Medulla oblongata (tissue), 1 donor: ENCODE results near the gene PPP1R37.

Experiments used
- DNase-seq: peaks from one replicate; pipeline ENCODE4 v3.0.0-alpha.2; 2015; ENCODE audit errors: extremely low spot score

PPP1R37 gene

GRCh38 chr19:45092747-45093678 lies at the start of gene PPP1R37:
PPP1R37 (plus strand) TSS chr19:45093179; CDS start chr19:45093326, 147 bp downstream.
- peak; percentile 96 for DNase-seq

- DNase-seq, result peak; percentile 97
Observed at GRCh38 chr19:45045671-45046353, 47.2 kb upstream of the PPP1R37 start.

GRCh38 chr19:45046355-45046754 lies 46.6 kb upstream of the PPP1R37 start:
- no peak for DNase-seq

GRCh38 chr19:45047188-45047797 lies 45.7 kb upstream of the PPP1R37 start:
- peak; percentile 32 for DNase-seq

- peak; percentile 76 for DNase-seq
Observed at GRCh38 chr19:45049073-45049736, 43.8 kb upstream of the PPP1R37 start.

GRCh38 chr19:45050036-45050435 lies 42.9 kb upstream of the PPP1R37 start:
- no peak for DNase-seq

DNA sequence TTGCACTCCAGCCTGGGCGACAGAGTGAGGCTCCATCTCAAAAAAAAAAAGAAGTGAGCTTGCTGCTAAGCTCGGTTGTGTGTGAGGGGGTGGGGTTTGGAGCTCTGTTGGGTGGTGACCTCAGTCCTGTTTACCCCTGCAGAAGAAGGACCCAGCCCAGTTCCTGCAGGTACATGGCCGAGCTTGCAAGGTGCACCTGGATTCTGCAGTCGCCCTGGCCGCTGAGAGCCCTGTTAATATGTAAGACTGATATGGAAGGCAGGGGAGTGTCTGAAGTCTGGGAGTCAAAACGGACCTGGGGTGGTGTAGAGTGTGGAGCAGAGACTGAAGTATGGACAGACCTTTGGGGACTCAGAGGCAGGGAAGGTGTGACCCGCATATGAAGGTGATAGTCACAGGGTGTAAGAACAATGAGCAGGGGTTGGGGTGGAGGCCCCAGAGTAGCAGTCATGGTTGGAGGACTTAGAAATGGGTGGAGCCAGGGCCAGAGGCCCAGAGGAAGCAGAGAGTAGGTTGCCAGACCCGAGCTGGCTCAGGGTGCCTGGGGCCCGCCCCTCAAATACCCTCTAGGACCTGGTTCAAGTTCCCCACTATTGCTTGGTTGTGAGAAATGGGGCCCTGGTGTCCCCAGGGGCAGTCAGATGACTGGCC lies 40.9 kb upstream of the PPP1R37 start:
- no peak for DNase-seq

- DNase-seq, result no peak
Observed at GRCh38 chr19:45056831-45057230, 36.1 kb upstream of the PPP1R37 start.

GRCh38 chr19:45057444-45057843 lies 35.5 kb upstream of the PPP1R37 start:
- DNase-seq, result no peak

DNA sequence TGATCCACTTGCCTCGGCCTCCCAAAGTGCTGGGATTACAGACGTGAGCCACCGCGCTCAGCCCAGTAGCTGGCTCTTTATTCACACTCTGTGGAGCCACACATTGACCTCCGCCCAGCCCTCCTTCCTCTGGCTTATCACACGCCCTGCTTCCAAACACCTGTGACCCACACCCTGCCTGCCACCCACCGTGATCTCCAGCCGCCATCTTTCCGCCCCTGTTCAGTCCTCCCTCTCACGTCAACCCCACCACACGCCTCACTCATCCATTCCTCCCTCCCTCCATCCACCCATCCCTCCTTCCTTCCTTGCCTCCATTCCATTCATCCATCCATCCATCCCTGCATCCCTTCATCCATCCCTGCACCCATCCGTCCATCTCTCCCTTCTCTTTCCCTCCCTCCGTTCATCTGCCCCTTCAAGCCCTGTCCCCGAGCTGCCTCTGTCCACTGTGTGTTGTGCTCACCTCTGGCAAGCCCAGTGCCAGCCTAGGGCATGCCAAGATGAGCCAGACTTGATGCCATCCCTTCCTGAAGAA lies 34.3 kb upstream of the PPP1R37 start:
- no peak for DNase-seq

DNA sequence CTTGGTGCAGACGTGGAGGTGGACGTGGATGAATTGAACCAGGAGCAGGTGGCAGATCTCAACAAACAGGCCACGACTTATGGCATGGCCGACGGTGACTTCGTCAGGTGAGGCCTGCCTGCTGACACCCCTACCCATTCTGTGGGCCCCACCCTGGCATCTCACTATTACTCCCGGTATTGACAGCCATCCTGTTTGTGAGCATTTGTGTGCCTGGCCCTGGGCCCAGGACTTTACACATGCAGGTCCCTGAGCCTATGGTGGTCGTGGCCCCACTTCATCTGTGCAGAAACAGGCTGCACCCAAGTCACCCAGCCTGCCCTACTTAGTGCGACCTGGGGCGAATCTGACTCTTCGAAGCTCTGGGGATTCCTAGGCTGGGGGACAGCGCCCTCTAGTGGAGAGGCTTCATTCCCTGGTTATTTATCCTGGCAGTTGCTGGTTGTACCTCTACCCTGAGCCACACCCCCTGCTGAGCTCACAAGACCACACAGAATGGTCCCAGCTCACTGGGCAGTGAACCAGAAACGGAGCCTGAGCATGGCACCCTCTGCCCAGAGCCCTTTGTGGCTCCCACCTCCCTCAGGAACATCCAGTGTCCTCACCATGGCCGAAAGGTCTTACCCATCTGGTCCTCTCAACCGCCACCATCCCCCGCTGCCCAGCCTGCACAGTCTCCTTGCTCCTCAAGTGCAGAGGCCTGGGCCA lies 33.6 kb upstream of the PPP1R37 start:
- peak; percentile 90 for DNase-seq

DNA sequence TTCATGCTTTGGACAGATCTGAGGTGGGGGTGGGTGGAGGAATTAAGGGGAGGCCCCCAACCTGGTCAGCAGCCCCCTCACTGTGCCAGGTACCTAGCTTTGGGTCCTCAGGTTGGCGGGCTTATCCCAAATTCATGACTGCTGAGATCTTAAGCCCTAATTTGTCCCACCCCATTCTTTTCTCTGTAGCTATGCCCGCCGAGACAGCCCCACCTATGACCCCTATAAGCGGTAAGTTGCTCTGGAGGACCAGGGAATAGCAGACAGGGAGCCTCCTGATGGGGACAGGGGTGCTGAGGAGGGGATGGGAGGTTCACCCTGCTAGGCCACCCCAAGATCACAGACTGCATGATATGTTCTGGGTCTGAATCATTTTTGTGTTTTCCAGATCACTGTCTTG lies 31.0 kb upstream of the PPP1R37 start:
- no peak for DNase-seq

- no peak for DNase-seq
Observed at GRCh38 chr19:45063851-45064801, 28.9 kb upstream of the PPP1R37 start.

DNA sequence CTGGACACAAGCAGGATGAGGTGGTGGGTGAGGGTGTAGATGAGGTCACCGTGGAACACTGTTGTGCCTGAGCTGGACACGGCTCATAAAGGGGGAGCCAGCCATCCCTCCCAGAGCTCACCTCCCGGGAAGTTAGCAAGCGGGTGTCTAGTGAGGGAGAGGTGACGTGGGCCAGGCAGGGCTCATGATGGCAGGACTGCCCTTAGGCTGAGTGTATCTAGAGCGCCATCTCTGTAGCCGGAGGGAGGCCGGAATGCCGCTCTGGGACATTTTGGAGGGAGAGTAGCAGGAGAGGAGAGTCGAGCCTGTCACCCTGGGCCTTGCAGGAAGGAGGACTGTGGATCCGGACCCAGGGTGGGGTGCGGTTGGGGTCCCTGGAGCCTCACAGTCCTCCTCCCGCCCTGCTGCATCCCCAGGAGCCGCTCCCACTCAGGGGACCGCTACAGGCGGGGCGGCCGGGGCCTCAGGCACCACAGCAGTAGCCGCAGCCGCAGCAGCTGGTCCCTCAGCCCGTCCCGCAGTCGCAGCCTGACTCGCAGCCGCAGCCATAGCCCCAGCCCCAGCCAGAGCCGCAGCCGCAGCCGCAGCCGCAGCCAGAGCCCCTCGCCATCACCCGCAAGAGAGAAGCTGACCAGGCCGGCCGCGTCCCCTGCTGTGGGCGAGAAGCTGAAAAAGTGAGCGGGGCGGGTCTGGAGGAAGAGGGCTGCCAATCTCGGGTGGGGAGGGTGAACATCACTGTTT lies 25.9 kb upstream of the PPP1R37 start:
- DNase-seq, result no peak

DNA sequence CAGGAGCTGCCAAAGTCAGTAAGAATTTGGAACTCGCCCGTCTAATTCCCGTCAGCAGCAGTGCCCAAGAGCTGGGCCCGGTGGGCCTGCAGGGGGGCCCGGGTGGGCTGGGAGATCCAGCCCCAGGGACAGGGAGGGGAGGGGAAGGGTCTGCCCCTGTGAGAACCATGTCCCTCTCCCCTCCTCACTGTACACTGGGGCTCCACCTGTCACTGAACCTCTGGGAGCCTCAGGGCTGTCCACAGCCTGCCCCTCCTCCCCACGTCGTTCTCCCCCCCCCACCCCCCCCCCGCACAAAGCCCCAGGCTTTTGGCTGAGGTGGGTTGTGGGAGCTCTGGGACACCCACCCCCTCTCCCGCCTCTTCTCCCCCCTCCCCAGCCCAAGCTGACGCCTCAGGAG lies 24.9 kb upstream of the PPP1R37 start:
- DNase-seq, result no peak

DNA sequence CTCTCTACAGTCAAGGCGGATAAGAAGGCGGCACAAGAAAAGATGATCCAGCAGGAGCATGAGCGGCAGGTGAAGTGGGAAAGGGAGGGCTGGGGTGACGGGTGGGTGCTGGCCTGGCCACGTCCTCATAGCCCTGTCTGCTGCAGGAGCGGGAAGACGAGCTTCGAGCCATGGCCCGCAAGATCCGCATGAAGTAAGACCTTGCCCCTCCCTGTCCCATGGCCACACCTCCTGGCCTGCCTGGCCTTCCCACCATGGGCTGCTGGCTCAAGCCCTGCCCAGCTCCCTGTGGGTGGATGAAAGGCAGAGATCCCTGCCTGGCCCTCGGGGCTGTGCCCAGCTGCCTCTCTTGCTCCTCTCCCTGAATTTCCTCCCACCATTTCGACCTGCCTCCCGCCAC lies 23.9 kb upstream of the PPP1R37 start:
- no peak for DNase-seq

DNA sequence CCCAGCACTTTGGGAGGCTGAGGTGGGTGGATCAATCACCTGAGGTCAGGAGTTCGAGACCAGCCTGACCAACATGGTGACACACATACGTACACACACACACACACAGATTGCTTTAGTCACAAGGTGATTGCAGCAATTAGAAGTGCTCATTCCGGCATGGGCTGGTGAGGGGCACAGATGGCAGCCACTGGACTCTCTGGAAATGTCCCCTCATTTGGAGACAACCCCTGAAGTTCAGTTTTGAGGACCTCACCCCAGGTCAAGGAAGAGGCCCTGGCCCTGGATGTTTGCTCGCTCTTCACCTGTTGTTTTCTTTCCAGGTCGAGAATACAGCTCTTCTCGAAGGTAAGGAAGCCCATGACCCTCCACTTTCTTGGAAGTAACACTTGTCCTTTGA lies 22.8 kb upstream of the PPP1R37 start:
- DNase-seq, result no peak

GRCh38 chr19:45070861-45071544 lies 22.0 kb upstream of the PPP1R37 start:
- no peak for DNase-seq
